Heart left ventricle (tissue), 16 donors: ENCODE measurements around the gene ZNF681. TPM values are rescaled to one million over a fixed set of nuclear protein-coding genes. Genes with fewer than 3 reads are reported as not detected.

Experiments used
- ATAC-seq, 4 donors: fragments of 200-7000 bp; cut with Tn5 transposase; one replicate each; pipeline ENCODE4 v1.9.1; 2020 to 2022; ENCODE audit warnings: moderate library complexity in 4 of 4, mild to moderate bottlenecking in 3 of 4, moderate number of reproducible peaks in 1 of 4
- DNase-seq, 5 donors: peaks; one replicate each; pipeline ENCODE4 v3.0.0-alpha.2; 2020
- H3K27ac ChIP-seq, 12 donors: fragments of 200-600 bp; sonication (generic) in 4 of 12; one replicate each; pipeline versions ENCODE4 v1.5.0 to v1.8.0; 2016 to 2022; ENCODE audit warnings: mild to moderate bottlenecking in 2 of 12
- H3K27me3 ChIP-seq, 9 donors: fragments of 200-600 bp; sonication (generic) in 2 of 9; one replicate each; pipeline versions ENCODE4 v1.5.1 to v1.8.0; 2016 to 2022; ENCODE audit warnings: mild to moderate bottlenecking in 3 of 9
- H3K36me3 ChIP-seq, 9 donors: fragments of 200-600 bp; sonication (generic) in 2 of 9; one replicate each; pipeline versions ENCODE4 v1.5.0 to v1.8.0; 2018 to 2022; ENCODE audit warnings: mild to moderate bottlenecking in 2 of 9
- H3K4me1 ChIP-seq, 12 donors: fragments of 200-600 bp; sonication (generic) in 4 of 12; one replicate each; pipeline versions ENCODE4 v1.5.0 to v1.8.0; 2016 to 2022; ENCODE audit warnings: mild to moderate bottlenecking in 3 of 12
- H3K4me3 ChIP-seq, 12 donors: fragments of 200-600 bp; sonication (generic) in 4 of 12; one replicate each; pipeline versions ENCODE4 v1.5.0 to v1.8.0; 2017 to 2022; ENCODE audit warnings: mild to moderate bottlenecking in 9 of 12, moderate library complexity in 4 of 12
- H3K9me3 ChIP-seq, 12 donors: fragments of 200-600 bp; sonication (generic) in 4 of 12; one replicate each; pipeline versions ENCODE4 v1.5.0 to v1.8.0; 2016 to 2022; ENCODE audit warnings: mild to moderate bottlenecking in 1 of 12
- POLR2A ChIP-seq, 2 donors: fragments of 450-650 bp; IDR thresholded peaks; one replicate each; pipeline ENCODE4 v1.6.1; 2017; ENCODE audit warnings: antibody characterized with exemption in 2 of 2, mild to moderate bottlenecking in 2 of 2, moderate library complexity in 2 of 2
- WGBS, 4 donors: extraction: QIAGEN DNeasy Blood & Tissue Kit in 2 of 4; methylation state at CpG; one replicate each; pipeline versions ENCODE4 v1.1.5 to v1.1.7; 2013 to 2018; 5-methylcytosine and 5-hydroxymethylcytosine counted together
- intact Hi-C, 10 donors: fragments of 100-400 bp; cut with DNase I; formaldehyde crosslinking; loops; one replicate each; pipeline versions ENCODE4 v1.11.1 to v1.14.2; 2022
- polyA plus RNA-seq, 2 donors: library from polyadenylated mRNA; stranded (reverse); fragments of 200-250 nt; gene quantifications; one replicate each; pipeline ENCODE4 v1.2.3, GENCODE V29; 2013
- total RNA-seq, 9 donors: library from RNA; depleted of rRNA in 2 of 9; stranded (reverse); fragments of >200 nt in 2 of 9; fragmentation: NEBNext Ultra II Directional in 3 of 9; extraction: Animal tissue kit (Norgen Biotek cat#: 25700) in 3 of 9; gene quantifications; one replicate each; pipeline versions ENCODE4 v1.1.0 to v1.2.4, GENCODE V29; 2016 to 2023
- TF ChIP-seq, protein P1 (sequence below), 12 donors: fragments of 200-600 bp; sonication (generic) in 4 of 12; IDR thresholded peaks; one replicate each; pipeline versions ENCODE4 v1.5.0 to v1.8.0; 2018 to 2022; ENCODE audit warnings: antibody characterized with exemption in 12 of 12, mild to moderate bottlenecking in 5 of 12
- donor health status: ischemic (EF 13 %, LVEDD 7.1; RV severe dilation, severe dysfunction).
- donor health status: healthy with polysubstance abuse.
- donor health status: DM: no; HTN: yes; CAD: no.
- donor health status: DM: no; HTN: no; CAD: no.
- donor health status: ischemic (EF 25% LVEDD 6.9; RV normal size, moderate dysfunction).
- donor health status: ischemic (EF 25% LVEDD 5.7; RV mildly dilated, moderate dysfunction).
- donor health status: healthy.
- donor health status: DM: yes; HTN: yes; CAD: no.
- donor health status: ischemic (EF 35%, LVEDD 5.7; RV mildly dilated, moderate dysfunction).
- donor health status: nonischemic (EF 11% LVEDD 7.7; RV severe dilation, severe dysfunction).
- donor health status: DM: yes; HTN: yes; CAD: no.
- donor health status: PGD.
- donor health status: ischemic (EF 29% LVEDD 5.4; RV normal size, mild dysfunction).
- donor health status: nonischemic (EF 23%, LVEDD 6.1; RV moderate dilation, normal function).

The ZNF681 gene
- total and polyA plus RNA-seq, 11 donors, result 0.19 to 1.6 (median 0.65) TPM

DNA sequence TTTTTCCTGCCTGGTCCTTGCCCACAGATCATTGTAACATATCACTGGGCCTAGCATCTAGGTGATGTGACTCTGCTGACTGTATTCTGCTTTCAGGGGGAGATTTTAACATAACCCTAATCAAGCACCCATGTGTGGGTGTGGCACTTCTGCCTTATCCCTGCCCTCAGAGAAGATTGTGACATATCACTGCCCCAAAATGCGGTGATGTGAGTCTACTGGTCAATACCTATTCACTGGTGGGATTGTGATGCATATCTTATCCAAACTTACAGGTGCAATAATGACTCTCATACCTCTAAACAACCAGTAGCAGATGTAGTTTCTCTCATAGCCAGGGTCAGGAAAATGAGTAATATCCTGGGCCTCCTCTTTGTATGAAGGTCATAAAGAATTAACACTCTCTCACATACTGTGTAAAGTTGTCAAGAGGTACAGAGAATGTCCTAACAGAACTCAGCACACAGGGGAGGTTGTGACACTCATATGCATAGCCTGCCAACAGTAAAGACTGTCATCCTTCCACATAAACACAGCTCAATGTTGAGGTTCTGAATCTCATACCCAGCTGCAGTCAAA lies 12.1 kb upstream of the ZNF681 start:
- Histone ChIP-seq H3K27me3 (no peaks in the 10 kb centered on the region), H3K9me3 (no peaks in the 10 kb centered on the region), H3K4me3 (no peak overlapping the region), H3K36me3 (no peaks in the 10 kb centered on the region), H3K4me1 (no peaks in the 10 kb centered on the region), H3K27ac (no peak overlapping the region)
- TF ChIP-seq POLR2A (IDR thresholded peaks at IDR 0.05), result no peak
- TF ChIP-seq, protein P1, sequence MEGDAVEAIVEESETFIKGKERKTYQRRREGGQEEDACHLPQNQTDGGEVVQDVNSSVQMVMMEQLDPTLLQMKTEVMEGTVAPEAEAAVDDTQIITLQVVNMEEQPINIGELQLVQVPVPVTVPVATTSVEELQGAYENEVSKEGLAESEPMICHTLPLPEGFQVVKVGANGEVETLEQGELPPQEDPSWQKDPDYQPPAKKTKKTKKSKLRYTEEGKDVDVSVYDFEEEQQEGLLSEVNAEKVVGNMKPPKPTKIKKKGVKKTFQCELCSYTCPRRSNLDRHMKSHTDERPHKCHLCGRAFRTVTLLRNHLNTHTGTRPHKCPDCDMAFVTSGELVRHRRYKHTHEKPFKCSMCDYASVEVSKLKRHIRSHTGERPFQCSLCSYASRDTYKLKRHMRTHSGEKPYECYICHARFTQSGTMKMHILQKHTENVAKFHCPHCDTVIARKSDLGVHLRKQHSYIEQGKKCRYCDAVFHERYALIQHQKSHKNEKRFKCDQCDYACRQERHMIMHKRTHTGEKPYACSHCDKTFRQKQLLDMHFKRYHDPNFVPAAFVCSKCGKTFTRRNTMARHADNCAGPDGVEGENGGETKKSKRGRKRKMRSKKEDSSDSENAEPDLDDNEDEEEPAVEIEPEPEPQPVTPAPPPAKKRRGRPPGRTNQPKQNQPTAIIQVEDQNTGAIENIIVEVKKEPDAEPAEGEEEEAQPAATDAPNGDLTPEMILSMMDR (IDR thresholded peaks at IDR 0.05), result no peak
- intact Hi-C loops, result no loop called here
- ATAC-seq (no peak), DNase-seq (no peak)
- WGBS, 4 donors, result 88 to 100% (median 90%) methylated on average over 1 of the region's 1 CpG

DNA sequence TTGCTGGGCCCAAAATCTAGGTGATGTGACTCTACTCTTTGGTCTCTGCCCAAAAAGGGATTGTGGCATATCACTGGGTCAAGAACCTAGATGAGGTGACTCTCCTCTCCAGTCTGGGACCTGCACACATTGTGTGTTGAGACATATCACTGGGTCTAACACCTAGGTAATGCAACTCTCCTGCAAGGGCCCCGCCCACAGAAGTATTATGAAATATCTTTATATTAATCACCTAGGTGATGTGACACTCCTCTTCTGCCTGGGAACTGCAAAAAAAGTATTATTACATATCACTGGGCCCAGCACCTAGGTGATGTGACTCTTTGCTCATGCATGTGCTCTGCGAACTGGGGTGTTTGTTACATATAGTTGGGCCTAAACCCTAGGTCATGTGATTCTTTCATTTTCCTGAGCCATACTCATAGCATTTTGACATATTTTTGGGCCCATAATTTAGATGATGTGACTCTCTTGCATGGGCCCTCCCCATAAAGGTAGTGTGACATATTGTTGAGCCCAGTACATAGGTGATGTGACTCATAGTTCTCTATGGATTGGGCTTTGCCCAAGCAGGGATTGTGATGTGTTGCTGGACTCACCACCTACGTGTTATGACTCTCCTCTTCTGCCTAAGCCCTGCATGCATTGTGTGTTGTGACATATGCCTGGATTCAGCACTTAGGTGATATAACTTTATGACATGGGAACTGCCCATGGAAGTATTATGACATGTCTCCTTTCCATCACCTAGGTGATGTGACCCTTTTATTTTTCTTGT lies 11.2 kb upstream of the ZNF681 start:
- no peaks in the 10 kb centered on the region for H3K9me3 ChIP-seq
- no peaks in the 10 kb centered on the region for H3K4me1 ChIP-seq
- intact Hi-C loops, result no loop called here
- WGBS, 4 donors, result 88 to 99% (median 95%) methylated on average over 3 of the region's 3 CpGs
- no peak for DNase-seq
- H3K27me3 ChIP-seq, result no peaks in the 10 kb centered on the region
- H3K27ac ChIP-seq, result no peak overlapping the region
- no peak overlapping the region for H3K4me3 ChIP-seq
- H3K36me3 ChIP-seq, result no peaks in the 10 kb centered on the region
- TF ChIP-seq, protein P1 (IDR thresholded peaks at IDR 0.05), result no peak
- TF ChIP-seq POLR2A (IDR thresholded peaks at IDR 0.05), result no peak
- ATAC-seq, result no peak

DNA sequence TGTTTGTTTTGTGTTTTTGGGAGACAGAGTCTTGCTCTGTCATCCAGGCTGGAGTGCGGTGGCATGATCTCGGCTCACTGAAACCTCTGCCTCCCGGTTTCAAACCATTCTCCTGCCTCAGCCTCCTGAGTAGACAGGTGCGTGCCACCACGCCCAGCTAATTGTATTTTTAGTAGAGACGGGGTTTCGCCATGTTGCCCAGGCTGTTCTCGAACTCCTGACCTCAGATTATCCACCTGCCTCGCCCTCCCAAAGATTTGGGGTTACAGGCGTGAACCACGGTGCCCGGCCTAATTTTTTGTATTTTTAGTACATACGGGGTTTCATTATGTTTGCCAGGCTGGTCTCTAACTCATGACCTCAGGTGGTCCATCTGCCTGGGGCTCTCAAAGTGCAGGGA lies 8.3 kb upstream of the ZNF681 start:
- Histone ChIP-seq H3K4me3 (no peak overlapping the region), H3K36me3 (no peaks in the 10 kb centered on the region), H3K9me3 (no peaks in the 10 kb centered on the region), H3K4me1 (peaks cover 0 to 13% (median 5%) of the 10 kb centered on the region in 12 donors), H3K27ac (no peak overlapping the region), H3K27me3 (no peaks in the 10 kb centered on the region)
- 88 to 90% (median 89%) methylated on average over 13 of the region's 13 CpGs for WGBS, 4 donors
- DNase-seq (no peak), ATAC-seq (no peak)
- TF ChIP-seq POLR2A (IDR thresholded peaks at IDR 0.05), result no peak
- TF ChIP-seq, protein P1 (IDR thresholded peaks at IDR 0.05), result no peak
- intact Hi-C loops, result no loop called here

DNA sequence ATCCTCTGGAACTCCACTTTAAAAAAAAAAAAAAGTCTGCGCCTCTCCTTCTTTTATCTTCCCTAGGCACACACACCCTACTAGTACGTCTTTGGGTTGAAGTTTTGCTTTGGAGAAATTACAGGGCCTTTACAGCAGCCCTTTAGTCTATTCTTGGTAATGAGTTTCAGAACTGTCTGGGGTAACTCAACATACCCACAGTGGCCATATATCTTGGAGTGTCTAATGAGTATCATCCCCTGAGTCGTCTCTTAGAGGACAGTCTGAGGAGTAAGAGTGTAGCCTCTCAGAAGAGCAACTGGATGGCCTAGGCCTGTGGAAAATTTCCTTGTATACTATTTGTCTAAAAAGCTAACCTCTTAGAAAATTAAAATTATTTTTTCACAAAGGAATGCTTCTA lies 6.1 kb upstream of the ZNF681 start:
- Histone ChIP-seq H3K9me3 (no peaks in the 10 kb centered on the region), H3K27ac (no peak overlapping the region), H3K36me3 (no peaks in the 10 kb centered on the region), H3K27me3 (no peaks in the 10 kb centered on the region), H3K4me1 (peaks cover 0 to 13% (median 5%) of the 10 kb centered on the region in 12 donors), H3K4me3 (no peak overlapping the region)
- WGBS, 4 donors, result 78 to 95% (median 85%) methylated on average over 3 of the region's 3 CpGs
- no peak for TF ChIP-seq POLR2A (IDR thresholded peaks at IDR 0.05)
- TF ChIP-seq, protein P1 (IDR thresholded peaks at IDR 0.05), result no peak
- intact Hi-C loops, result loop anchor here in 2 of 10 donors (5.0 kb wide), 2 partner anchors 77 to 273 kb away; partner anchors contain the start of gene ZNF675 (in 1 of the 2)
- DNase-seq (no peak), ATAC-seq (no peak)
